Spleen (tissue), 7 donors: ENCODE measurements around the gene PDE6G.

Experiments used
- CTCF ChIP-seq, 11 experiments: fragments of 200-600 bp in 7 of 11; fragments of 450-650 bp in 4 of 11; sonication (generic) in 4 of 11; IDR thresholded peaks in 8 of 11; conservative IDR thresholded peaks in 3 of 11; 1 replicate in 7 of 11; 2 replicates in 4 of 11; pipeline versions ENCODE4 v1.4.0 to v1.8.0; 2016 to 2021; ENCODE audit warnings: antibody characterized with exemption in 11 of 11, inconsistent platforms in 4 of 11, mild to moderate bottlenecking in 1 of 11
- POLR2A ChIP-seq, 3 donors: fragments of 450-650 bp; IDR thresholded peaks; one replicate each; pipeline ENCODE4 v1.5.1; 2017; ENCODE audit warnings: antibody characterized with exemption in 3 of 3, mild to moderate bottlenecking in 1 of 3
- donor health status: DM: no; HTN: no; CAD: no; lungs with moderate emphysema.
- donor health status: DM: no; HTN: no; CAD: no.
- donor health status: DM: no; HTN: no; CAD: no.

GRCh38 chr17:81690066-81690465 is 33.7 kb upstream of the PDE6G start:
- TF ChIP-seq POLR2A (IDR thresholded peaks at IDR 0.05) = no peak
- TF ChIP-seq CTCF (IDR thresholded peaks at IDR 0.05 in 8 of 11, conservative IDR thresholded peaks at IDR 0.05 in 3 of 11) = no peak
